ENCODE data around the gene MS4A13.
"Not testable (repeated sequence)": the region's sequence is repeated elsewhere in the genome, so short reads cannot be mapped to it uniquely, and the experiment has no call there.

Gene MS4A13, protein sequence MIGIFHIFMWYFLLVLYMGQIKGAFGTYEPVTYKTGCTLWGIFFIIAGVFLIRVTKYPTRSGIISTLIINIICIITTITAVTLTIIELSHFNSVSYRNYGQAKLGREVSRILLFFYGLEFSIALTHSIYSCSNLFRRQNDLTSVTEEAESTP

DNA sequence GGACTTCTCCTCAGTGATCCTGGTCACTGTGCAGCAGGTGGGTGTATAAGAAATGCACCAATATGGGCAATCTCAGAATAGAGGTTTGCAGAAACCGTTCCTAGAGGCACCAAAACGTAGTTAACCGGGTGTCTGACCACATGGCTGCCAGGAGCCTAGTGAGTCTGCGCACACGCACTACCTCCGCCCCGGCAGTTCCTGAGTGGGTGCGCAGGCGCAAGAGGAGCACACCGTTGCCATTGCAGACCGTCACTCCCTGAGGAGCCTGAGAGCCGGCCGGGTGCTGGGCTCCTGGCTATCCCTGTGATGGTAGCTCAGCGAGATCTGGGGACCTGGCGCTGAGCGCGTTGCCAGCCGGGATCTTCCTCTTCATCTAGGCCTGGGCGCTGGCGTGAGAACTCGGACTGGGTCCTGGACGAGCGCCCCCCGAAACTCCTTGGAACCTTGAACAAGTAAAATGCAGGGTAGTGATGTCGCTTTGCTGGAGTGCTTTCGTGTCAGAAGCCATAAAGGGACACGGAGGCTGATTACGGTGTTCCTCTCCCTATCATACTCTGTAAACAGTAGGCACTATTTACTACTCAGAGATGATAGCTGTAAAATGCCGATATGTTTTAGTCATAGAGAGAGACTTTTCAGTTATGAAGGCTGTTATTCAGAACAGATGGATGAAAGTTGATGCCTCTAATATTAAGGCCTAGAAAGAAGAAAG, at the start of gene MS4A13:
MS4A13 (plus strand) TSS at position 249 of the 712 bp plus-strand sequence. CDS start 2,692 bp downstream, outside the sequence.
- no peak for DNase-seq

DNA sequence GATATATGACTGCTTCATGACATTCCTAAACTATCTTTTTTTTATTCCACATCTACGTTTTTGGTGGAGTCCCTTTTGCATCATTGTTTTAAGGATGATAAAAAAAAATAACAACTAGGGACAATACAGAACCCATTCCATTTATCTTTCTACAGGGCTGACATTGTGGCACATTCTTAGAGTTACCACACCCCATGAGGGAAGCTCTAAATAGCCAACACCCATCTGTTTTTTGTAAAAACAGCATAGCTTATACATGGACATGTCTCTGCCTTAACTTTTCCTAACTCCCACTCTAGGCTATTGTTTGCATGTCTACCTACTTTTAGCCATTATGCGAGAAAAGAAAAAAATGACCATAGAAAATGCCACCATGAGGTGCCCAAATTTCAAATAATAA, 46.4 kb upstream of the MS4A13 start:
- no peak for DNase-seq

DNA sequence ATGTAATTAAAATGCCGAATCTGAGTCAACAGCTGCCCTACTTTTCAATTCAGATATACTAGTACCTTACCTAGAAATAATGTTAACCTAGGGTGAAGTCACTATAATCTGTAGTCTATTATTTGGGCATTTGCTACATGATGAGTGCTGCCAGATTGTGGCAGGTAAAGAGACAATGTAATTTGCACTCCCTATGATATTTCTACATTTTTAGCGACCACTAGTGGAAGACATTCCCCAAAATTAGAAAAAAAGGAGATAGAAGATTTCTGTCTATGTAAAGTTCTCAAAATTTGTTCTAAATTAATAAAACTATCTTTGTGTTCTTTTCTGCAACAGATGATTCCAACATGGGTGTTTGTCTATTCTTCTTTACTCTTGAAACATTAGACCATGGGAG, 45.5 kb upstream of the MS4A13 start:
- DNase-seq, result no peak

DNA sequence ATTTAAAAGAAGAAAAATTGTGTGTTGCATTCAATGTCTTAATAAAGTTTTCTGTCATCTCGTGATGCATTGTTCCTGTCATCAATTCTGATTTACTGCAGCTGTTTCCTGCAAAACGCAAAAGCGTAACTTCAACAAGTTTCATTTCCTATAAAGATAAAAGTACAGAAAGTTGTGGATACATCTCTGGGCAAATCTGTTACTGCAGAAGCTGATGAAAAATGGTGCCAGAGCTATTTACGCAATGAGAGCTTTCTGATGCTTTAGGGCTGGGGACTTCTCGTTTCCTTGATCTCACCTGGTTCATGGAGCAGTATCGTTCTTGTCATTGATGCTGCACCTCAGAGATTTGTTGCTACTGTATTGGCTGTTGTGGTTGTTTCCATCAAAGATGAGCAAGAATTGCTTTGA, 38.2 kb upstream of the MS4A13 start:
- no peak for DNase-seq

DNA sequence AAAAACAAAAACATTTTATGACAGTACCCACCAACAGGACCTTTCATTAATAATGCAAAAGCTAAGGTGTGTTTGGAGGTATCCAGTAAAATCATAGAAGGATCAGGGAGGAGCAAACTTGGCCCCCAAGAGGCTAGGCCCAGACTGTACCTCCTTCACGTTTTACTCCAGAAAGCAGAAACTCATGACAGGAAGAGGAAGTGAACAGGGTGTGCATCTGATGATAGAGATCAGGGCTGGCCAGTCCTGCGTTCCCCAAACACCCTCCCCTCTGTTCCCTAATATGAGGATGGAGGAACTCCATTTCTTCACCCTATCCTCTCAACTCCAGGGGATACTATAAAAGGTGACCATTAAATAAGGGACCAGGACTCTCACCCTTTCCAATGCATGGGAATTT, 32.8 kb upstream of the MS4A13 start:
- no peak for DNase-seq

DNA sequence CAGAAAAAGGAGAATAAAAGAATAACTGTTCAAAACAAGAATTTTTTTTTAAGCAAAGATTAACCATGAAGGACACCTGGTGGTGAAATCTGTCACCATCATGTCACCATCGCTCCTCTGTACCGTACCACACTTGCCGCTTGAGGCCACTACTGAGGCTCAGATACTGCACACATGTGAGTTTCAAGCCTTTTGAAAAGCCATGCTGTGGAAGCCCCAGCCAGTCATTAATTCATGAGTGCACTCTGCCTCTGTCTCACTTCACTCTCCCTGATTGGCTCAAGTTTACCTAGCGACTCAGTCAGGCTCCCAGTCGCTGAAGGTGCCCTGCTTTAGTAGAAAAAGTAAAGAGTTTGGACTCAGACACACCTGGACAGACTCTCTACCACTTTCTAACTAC, 29.2 kb upstream of the MS4A13 start:
- peak; percentile 2 to 16 for DNase-seq

DNA sequence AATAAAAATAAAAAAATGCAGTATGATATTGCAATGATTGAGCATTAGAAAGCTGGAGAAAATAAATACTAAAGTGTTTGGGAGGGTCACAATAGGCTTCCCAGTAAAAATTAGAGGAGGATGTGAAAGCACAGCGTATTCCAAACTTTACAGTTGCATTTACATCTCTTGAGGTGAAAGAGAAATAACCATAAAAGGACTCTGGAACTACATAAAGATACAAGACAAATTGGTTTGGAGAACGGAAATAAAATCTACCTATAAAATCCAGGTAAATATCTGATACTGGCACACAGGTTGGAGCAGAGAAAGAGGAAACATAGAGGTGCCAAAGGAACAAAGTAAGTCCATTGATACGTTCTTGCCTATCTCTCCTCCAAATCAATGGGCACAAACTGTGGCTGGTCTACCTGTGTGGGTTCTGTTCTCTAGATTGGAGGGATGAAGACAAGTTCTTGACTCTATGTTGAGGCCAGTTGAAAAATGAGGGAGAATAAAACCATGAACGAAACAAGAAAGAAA, 22.6 kb upstream of the MS4A13 start, which contains the start of gene MS4A12:
MS4A12 (plus strand) TSS at position 291 of the 522 bp plus-strand sequence. CDS start 4,541 bp downstream, outside the sequence.
- DNase-seq, result no peak

DNA sequence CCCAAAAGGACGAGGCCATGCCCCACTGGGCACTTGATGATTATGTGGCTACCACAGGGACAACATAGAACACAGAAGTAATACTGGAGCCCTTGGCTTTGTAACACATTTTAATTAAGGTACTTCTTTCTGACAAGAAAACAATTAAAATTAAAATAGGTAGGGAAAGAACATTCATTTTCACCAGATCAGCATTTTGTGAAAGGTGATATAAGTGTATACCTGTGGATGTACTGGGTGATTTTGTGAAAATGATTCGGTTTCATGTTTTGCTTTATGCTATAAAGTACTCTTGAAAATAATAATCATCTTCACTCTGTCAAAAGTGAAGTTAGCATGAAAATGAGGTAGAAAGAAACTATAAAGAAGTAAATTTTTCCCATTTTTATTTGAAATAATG, 21.7 kb upstream of the MS4A13 start:
- no peak for DNase-seq

DNA sequence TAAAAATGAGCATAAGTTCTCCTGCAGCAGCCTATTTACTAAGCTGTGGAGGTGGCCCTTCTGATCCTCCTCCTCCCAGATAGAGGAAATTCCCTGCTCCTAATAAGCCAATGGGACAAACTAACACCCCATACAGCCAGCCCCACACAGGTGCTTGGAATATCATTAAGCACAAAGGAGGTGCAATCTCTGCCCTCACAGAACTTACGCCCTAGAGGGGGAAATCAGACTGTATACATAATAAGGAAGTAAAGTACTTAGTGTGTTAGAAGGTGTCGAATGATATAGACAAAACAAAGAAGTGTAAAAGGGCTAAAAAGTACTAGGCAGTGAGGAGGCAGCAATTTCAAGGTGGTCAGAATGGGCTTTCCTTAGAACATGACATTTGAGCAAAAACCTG, 16.8 kb upstream of the MS4A13 start:
- DNase-seq, result no peak

DNA sequence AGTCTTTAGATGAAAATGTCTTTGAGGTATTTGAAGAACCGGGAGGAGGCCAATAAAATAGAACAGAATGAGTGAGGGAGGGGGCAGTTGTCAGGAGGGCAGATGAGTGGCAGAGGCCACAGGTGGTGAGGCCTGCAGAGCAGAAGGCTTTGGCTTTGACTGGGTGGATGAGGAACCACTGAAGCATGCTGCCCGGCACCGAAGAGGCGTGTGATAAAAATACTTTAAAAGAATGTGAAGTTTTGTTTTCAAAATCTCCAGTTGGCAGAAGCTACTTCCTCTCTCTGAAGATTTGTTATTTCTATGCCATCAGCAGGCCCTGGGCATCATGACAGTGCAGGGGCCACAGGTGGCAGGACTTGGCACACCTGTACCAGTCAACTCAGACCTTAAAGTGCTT, 16.3 kb upstream of the MS4A13 start:
- DNase-seq, result no peak

DNA sequence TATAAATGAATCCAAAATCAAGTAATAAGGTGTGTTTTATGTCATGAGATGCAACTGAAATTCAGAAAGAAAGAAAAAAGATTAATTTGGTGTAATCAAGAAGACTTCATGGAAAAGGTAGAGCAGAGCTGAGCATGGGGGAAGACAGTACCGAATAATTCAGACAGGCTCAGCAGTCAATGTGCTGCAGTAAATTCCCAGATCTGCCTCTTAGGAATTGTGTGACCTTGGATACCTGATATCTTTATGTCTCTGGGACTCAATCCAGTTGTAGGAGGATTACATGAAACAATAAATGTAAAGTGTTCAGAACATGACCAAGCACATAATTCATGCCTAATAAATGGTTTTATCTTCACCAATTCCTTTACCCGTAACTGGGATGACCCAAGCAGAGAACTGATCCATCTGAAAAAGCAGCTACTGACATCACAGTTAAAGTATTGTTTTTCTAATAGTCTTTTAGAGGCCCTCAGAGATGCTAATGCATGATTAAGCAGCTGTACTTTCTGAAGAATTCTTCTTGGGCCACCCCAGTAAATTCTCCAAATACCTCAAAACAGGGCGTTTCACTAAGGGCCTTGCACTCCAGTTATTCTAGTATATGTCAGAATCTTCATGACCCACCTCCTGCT, 14.8 kb upstream of the MS4A13 start:
- no peak for DNase-seq

DNA sequence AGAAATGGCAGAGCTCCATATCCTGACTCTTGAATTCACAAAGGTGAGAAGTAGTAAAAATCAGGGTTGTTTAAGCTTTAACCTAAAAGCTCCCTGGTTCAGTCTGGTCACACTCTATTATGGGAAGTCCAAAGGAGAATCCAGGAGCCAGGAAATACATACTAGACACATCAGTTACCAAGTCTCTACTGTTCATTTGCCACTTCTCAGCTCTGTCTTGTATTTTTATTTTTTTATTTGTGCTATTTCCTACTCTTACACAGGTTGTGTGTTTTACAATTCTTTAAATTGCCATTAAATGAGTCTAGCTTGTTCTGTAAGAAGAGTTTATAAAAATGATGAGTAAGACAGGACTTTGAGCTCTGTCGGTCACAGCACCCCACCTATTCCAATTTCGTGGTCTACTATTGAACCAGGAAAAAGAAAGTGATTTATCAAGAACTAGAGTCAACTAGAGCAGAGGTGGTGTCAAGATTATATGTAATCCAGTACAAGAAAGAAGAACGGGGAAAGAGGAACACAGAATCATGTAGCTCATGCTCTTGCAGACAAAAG, 12.9 kb upstream of the MS4A13 start:
- no peak for DNase-seq

DNA sequence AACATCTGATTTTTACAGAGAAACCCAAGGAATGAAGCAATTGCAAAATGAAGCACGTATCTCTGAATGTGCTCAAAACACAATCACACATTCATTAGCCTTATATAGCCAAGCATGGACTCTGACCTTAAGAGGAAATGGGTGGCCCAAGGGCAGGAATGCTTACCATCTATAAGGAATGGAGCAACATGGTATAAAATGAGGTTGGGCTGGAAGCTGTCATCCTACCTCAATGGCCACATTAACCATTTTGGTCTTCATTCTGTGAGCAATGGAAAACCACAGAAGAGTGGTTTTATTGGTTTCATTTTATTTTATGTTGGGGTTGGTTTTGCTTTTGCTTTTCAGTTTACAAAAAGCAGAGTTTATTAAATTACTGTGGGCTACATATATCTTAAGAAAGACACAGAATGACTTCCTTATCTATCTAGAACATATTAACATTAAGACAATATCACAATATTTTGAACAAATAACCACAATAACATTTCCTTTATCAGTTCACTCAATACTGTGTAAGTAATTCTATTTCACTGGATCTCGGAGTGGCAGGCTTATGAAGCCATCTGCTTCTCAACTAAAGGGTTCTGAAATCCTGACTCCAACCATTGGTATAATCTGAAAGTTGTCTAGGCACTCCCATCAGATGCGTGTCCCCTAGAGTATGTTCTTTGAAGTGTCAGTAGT, 10.8 kb upstream of the MS4A13 start:
- DNase-seq, result peak in 1 of 2 experiments; percentile 6

DNA sequence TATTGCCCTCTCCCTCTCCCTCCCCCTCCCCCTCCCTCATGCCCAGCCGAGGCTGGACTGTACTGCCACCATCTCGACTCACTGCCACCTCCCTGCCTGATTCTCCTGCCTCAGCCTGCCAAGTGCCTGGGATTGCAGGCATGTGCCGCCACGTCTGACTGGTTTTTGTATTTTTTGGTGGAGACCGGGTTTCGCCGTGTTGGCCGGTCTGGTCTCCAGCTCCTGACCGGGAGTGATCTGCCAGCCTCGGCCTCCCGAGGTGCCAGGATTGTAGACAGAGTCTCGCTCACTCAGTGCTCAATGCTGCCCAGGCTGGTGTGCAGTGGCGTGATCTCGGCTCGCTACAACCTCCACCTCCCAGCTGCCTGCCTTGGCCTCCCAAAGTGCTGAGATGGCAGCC, 5.6 kb upstream of the MS4A13 start:
- not testable (repeated sequence) for DNase-seq

DNA sequence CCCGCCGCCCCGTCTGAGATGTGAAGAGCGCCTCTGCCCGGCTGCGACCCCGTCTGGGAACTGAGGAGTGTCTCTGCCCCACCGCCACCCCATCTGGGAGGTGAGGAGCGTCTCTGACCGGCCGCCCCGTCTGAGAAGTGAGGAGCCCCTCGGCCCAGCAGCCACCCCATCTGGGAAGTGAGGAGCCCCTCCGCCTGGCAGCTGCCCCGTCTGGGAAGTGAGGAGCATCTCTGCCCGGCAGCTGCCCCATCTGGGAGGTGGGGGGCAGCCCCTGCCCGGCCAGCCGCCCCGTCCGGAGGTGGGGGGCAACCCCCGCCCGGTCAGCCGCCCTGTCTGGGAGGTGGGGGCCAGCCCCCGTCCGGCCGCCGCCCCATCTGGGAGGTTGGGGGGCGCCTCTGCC, 5.0 kb upstream of the MS4A13 start:
- DNase-seq, result not testable (repeated sequence)

DNA sequence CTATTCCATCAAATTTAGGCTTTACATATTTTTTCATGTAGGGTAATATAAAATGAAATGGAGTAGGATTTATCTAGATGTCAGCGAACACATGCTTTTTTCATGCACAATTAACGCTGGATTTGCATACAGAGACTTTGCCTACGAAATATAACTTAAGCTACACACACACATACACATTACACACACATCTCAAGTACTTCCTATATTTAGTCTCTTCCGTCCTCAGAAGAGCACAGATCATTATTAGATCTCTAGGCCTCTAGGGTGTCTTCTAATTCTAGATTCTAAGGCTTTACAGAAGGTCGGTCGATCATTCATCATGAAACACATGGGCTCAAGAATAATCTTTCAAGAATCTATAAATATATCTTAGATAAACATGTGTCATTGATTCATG, 3.8 kb upstream of the MS4A13 start:
- no peak for DNase-seq

DNA sequence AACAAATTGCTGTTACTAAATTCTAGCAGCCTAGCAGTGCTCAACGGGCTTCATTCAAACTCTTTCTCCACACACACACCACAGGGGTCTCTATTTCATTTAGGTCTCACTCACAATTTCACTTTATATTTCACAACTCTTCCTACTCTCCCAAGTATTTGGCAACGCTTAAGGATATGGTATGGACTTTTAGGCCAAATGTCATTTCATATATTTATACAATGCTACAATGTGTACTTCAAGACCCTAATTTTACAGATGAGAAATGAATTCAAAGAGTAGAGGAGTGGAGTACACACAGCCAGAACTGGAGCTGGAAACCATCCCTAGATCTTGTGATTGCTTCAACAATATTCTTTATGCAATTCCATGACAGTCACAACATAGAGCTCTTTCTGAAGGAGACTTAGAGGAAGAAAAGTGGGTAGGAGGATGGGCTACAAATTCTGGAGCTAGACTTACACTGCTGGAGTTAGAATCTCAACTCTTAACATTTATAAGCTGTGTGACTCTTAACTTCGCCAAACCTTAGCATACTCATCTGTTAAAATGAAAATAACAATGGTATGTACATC, 2.5 kb upstream of the MS4A13 start:
- DNase-seq, result no peak

DNA sequence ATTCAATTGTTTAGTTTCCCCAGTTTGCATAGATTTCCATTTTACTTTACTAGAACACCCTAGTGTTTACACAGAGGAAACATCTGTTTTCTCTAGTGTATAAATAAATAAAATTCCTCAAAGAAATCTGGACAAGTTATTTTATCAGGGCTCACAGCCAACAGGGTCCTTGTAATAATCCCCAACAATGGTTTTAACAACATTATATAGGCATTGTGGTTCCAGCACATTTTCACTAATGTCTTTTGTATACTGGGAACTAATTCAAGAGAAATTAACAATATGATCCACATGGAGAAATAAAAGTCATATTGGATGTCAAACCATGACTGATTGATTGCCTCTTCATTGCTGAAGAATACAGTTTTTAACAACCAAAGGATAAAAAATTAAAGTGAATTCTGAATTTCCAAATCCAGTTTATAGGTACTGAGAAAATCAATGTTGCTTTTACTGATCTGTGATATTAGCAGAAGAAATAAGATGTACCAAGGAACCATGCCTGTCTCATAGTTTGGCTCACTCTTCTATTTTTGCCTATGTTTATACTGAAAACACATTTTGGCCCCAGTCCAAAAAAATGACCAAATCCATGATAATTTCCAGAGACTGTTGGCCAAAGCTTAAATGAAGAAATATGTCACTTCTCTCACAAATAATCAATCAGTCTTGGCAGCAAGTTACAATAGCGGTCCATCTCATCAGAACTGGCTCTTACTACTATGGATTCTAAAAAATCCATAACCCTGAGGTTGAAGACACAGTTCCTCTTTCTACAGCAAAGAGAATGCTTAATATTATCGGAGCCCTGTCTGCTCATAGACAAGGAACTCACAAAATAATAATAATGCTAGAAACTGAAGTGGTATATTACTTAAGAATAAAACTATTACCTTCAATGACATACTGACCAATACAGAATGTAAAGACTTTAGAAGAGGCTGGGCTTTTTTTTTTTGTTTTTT, 1.4 kb upstream of the MS4A13 start:
- DNase-seq, result no peak

DNA sequence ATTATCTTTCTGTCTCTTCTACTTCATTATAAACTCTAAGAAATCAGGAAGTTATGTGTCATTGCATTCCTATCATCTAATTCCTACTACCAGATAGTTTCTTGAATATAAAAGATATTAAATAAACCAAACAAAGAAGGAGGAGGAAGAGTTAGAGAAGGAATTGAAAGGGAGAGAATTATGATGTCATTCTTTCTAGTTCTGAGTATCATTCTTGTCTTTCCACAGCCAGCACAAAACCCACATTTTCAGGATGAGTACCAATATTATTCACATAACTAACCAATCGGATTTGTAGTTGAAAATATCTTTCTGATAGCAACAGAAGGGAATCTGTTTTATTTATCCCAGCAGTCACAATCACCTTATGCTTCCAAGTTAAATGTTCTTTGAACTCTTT, 13.3 kb downstream of the MS4A13 start:
- no peak for DNase-seq

DNA sequence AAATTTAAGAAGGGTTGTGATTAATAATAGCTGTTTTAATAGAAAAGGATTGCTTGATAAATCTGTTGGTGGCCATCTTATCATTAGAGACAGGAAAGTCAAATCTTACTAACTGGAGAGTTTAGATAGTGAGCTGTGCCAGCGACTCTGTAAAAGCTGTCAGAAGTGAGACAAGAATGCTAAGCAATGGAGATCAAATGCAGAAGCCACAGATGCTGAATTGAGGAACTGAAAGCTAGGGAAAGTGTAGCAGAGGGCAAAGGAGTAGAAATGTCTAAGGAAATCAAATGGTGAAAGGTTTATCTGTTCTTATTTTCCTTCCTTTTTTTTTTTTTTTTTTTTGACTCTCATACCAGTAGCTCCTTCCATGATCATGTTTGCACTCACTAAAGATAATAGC, 13.7 kb downstream of the MS4A13 start:
- DNase-seq, result no peak

DNA sequence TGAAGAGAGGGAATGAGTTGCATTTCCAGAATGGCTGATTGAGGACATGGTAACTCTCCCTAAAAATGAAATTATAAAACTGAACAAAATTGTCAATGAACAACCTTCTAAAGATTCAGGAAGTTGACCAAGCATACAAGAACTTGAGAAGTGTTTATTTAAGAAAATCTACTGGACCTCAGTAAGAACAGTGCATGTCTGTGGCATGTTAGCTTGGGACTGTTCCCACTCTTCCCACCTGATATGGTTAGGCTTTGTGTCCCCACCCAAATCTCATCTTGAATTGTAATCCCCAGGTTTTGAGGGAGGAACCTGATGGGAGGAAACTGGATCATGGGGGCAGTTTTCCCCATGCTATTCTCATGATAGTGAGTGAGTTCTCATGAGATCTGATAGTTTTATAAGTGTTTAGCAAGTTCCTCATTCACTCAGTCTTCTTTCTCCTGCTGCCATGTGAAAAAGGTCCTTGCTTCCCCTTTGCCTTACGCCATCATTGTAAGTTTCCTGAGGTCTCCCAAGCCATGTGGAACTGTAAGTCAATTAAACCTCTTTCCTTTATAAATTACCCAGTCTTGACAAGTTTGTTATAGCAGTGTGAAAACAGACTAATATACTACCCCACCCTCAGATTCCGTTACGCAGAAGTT, 15.4 kb downstream of the MS4A13 start:
- DNase-seq, result no peak
